ENCODE measurements around the gene HMGCR.
"Not testable (repeated sequence)": the region's sequence is repeated elsewhere in the genome, so short reads cannot be mapped to it uniquely, and the experiment has no call there.

Gene HMGCR

GRCh38 chr5:75336615-75337336 lies at the start of gene HMGCR:
TSS of gene HMGCR (plus strand) at chr5:75337220. CDS start at chr5:75342606, 5,386 bp downstream.
- peak; percentile 100 for DNase-seq

DNA sequence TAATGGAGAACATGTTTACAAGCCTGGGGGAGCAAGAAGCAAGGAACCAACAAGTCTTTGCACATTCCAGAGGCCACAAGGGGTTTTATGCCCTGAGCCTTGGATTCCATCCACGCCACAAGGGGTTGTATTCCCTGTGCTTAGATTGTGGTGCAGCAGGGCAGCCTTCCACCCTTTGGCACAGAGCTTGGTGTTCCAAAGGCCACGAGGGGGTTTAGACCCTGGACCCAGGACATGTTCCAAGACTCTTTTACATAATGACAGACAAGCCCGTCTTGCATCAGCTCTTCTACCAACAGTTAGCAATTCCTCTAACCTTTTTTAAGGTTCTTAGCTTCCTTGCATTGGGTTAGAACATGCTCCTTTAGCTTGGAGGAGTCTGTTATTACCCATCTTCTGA lies 45.2 kb upstream of the HMGCR start:
- DNase-seq: not testable (repeated sequence)

- no peak for DNase-seq
These were observed 36.9 kb upstream of the HMGCR start for GRCh38 chr5:75300084-75300483.

GRCh38 chr5:75303419-75303818 lies 33.6 kb upstream of the HMGCR start:
- DNase-seq: no peak

GRCh38 chr5:75304486-75304885 lies 32.5 kb upstream of the HMGCR start:
- DNase-seq: not testable (repeated sequence)

DNA sequence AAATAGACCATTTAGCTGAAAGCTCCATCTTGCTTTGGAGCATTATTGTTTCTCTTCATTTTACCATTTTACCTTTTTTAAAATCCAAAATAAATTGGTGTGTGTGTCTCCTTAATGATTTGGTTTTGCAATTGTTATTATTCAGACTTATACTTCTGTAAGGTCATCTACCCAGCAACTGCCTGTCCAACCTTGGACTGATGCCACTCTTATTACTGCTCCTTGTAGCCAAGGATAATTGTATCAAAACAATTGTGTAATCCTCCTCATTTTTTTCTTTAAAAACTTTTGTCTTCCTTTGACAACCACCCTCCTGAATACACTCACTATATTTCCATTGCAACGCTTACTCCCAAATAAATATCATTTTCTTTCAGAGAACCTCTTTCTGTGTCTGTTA lies 30.3 kb upstream of the HMGCR start:
- no peak for DNase-seq

DNA sequence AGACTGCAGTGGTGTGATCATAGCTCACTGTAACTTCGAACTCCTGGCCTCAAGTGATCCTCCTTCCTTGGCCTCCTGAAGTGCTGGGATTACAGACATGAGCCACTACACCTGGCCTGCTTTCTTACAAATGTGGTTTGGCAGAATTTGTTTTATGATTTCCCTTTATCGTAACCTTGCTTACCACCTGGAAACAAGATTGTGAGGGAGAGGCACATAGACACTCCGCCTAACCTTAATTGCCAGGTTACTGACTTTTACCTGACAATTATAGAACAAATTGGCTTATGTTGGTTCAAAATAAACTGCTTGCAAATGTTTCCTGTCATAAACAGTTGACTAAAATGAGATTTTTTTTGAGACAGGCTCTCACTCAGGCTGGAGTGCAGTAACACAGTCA lies 26.8 kb upstream of the HMGCR start:
- DNase-seq: no peak

GRCh38 chr5:75319148-75319547 lies 17.9 kb upstream of the HMGCR start:
- DNase-seq: peak; percentile 18

GRCh38 chr5:75319638-75320037 lies 17.4 kb upstream of the HMGCR start:
- no peak for DNase-seq

- DNase-seq: peak; percentile 77
These were observed 16.6 kb upstream of the HMGCR start for GRCh38 chr5:75320371-75320770.

- no peak for DNase-seq
These were observed 15.0 kb upstream of the HMGCR start for GRCh38 chr5:75322066-75322465.

- no peak for DNase-seq
These were observed 12.2 kb upstream of the HMGCR start for GRCh38 chr5:75324791-75325190.

- no peak for DNase-seq
These were observed 11.8 kb upstream of the HMGCR start for GRCh38 chr5:75325242-75325641.

GRCh38 chr5:75330404-75330803 lies 6.6 kb upstream of the HMGCR start:
- no peak for DNase-seq

GRCh38 chr5:75331095-75332090 lies 5.6 kb upstream of the HMGCR start:
- DNase-seq: peak; percentile 48

GRCh38 chr5:75333759-75334158 lies 3.3 kb upstream of the HMGCR start:
- not testable (repeated sequence) for DNase-seq

DNA sequence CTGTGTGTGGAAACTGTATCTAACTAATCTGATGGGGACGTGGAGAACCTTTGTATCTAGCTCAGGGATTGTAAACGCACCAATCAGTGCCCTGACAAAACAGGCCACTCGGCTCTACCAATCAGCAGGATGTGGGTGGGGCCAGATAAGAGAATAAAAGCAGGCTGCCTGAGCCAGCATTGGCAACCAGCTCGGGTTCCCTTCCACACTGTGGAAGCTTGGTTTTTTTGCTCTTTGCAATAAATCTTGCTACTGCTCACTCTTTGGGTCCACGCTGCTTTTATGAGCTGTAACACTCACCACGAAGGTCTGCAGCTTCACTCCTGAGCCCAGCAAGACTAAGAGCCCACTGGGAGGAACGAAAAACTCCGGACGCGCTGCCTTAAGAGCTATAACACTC lies 2.6 kb upstream of the HMGCR start:
- not testable (repeated sequence) for DNase-seq

DNA sequence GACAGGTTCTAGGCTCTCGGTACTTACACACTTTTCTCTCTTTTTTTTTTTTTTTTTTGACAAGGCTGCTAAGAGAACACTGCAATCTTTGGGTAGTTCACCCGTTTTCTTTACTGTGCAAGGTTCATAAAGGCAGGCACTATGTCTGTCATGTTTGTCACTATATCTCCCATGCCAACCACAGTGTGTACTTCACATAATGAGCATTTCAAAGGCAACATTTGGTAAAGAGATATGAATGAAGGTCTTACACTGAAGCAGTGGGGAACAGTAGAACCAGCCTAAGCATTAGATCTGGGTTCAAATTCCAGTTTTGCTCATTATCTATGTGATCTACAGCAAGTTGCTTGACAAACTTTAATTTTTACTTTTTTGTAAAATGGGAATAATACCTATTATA lies 1.5 kb upstream of the HMGCR start:
- no peak for DNase-seq

- peak; percentile 58 for DNase-seq
These were observed 937 bp upstream of the HMGCR start for GRCh38 chr5:75335952-75336614.

GRCh38 chr5:75337366-75338021 lies 474 bp downstream of the HMGCR start:
- peak; percentile 44 for DNase-seq

DNA sequence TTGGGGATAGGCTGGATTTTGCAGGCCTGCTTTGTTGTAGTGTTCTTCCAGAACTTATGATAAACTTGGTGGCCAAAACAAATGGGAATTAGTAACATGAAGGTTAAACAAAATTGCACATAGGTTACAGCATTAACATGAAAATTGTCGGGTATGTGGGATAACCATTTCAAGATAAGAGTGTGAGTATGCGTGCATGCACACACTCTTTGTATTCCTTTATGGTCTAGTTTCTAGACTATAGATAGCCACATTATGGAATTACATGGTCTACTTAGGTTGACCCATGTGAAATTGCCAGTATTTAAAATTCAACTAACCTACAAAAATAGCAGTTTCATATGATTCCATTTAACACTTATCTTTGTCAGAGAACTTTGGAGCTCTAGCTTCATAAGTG lies 1.4 kb downstream of the HMGCR start:
- peak; percentile 32 for DNase-seq

DNA sequence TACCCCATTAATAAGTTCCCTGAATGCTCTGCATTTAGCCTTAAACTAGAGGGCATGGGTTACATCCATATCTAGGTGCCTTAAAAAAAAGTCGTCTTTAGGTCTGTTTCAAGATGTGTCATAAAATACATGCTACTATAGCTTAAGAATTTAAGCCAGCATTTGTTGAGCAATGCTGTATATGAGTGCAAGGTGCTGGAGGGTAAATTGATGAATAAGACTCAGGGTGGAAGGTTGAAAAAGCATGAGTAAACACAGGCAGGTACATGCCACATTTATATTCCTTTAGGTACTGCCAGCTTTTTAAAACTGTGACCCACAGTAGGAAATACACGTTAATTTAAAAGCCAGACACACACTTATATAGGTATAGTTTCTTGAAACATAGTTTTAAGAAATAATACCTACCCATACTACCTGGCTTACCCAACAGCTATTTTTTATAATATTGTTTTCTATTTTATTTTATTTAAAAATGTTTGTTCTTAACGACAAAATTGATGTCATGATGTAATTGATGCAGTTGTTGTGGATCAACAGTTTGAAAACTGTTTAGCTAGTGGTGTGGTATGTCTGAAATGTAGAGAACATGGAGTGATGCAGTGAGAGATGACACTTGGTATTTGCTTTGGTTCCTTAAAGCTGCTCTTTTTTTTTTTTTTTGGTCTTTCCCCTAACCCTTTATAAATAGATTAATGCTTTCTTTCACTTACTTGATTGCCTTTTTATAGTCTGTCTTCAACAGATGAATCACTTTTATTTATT lies 3.9 kb downstream of the HMGCR start:
- DNase-seq: no peak
